B cell (primary cell): ENCODE results near the gene GRM3. TPM values are rescaled to one million over a fixed set of nuclear protein-coding genes. Genes with fewer than 3 reads are reported as not detected.

Source experiments
- ATAC-seq: fragments of 200-7000 bp; cut with Tn5 transposase; one replicate; pipeline ENCODE4 v1.10.0; 2021; ENCODE audit warnings: low read depth, mild to moderate bottlenecking, moderate number of reproducible peaks, moderate library complexity
- CTCF ChIA-PET: fragments of 350-600 bp; sonication (Branson Sonifier 250); formaldehyde crosslinking; loops from one replicate; lab custom pipeline; 2021; ENCODE audit warnings: antibody characterized with exemption, inconsistent platforms; lab: Charles Lee
- POLR2A ChIA-PET: fragments of 350-600 bp; sonication (Branson Sonifier 250); formaldehyde crosslinking; loops from one replicate; lab custom pipeline; 2021; ENCODE audit warnings: antibody characterized with exemption; lab: Charles Lee
- DNase-seq: peaks from one replicate; pipeline ENCODE4 v3.0.0; 2013
- H2AFZ ChIP-seq: 2 replicates; pipeline ENCODE4 v1.6.1; 2012; ENCODE audit warnings: mild to moderate bottlenecking, low read depth, low read length; ENCODE audit not compliant: insufficient read depth, poor library complexity, severe bottlenecking
- H3K27ac ChIP-seq, 2 donors: 1 replicate in 1 of 2; 2 replicates in 1 of 2; pipeline ENCODE4 v1.5.1; 2012 to 2013; ENCODE audit warnings: low read length in 2 of 2, mild to moderate bottlenecking in 2 of 2, moderate library complexity in 1 of 2
- H3K27me3 ChIP-seq, 4 experiments: fragments of 200-600 bp in 1 of 4; sonication (generic) in 1 of 4; replicated peaks in 1 of 4; 1 replicate in 2 of 4; 2 replicates in 2 of 4; pipeline versions ENCODE4 v1.6.1 to v1.7.0; 2013 to 2016; ENCODE audit warnings: low read length in 3 of 4, mild to moderate bottlenecking in 2 of 4, mixed read lengths in 1 of 4, moderate library complexity in 1 of 4; ENCODE audit not compliant: insufficient read depth in 4 of 4, control insufficient read depth in 3 of 4; ENCODE audit errors: control extremely low read depth in 1 of 4
- H3K36me3 ChIP-seq, 2 experiments: replicated peaks in 1 of 2; 1 replicate in 1 of 2; 2 replicates in 1 of 2; pipeline versions ENCODE4 v1.6.1 to v1.7.1; 2013; ENCODE audit warnings: low read length in 1 of 2; ENCODE audit not compliant: insufficient read depth in 2 of 2, control insufficient read depth in 1 of 2; ENCODE audit errors: control extremely low read depth in 1 of 2, extremely low read depth in 1 of 2
- H3K4me1 ChIP-seq, 2 donors: fragments of 200-600 bp in 1 of 2; sonication (generic) in 1 of 2; 1 replicate in 1 of 2; 2 replicates in 1 of 2; pipeline versions ENCODE4 v1.5.1 to v1.6.1; 2013 to 2017; ENCODE audit warnings: low read length in 2 of 2; ENCODE audit not compliant: control insufficient read depth in 2 of 2, insufficient read depth in 2 of 2
- H3K4me2 ChIP-seq: replicated peaks from 2 replicates; pipeline ENCODE3; 2012; ENCODE audit warnings: mild to moderate bottlenecking, low read depth, low read length; ENCODE audit not compliant: poor library complexity, severe bottlenecking
- H3K4me3 ChIP-seq, 5 experiments: fragments of 200-600 bp in 1 of 5; sonication (generic) in 1 of 5; 1 replicate in 3 of 5; 2 replicates in 2 of 5; pipeline versions ENCODE4 v1.5.1 to v1.7.0; 2011 to 2016; ENCODE audit warnings: low read length in 4 of 5, mild to moderate bottlenecking in 4 of 5, low read depth in 2 of 5, control low read depth in 1 of 5, moderate library complexity in 1 of 5; ENCODE audit not compliant: insufficient read depth in 1 of 5; ENCODE audit errors: control extremely low read depth in 1 of 5, extremely low read depth in 1 of 5
- H3K79me2 ChIP-seq: fragments of 200-600 bp; sonication (generic); one replicate; pipeline ENCODE4 v1.6.0; 2016; ENCODE audit warnings: low read length; ENCODE audit not compliant: control insufficient read depth, insufficient read depth
- H3K9ac ChIP-seq: fragments of 200-600 bp; sonication (generic); 2 replicates; pipeline ENCODE4 v1.6.1; 2017; ENCODE audit warnings: mild to moderate bottlenecking, low read length, moderate library complexity
- H3K9me3 ChIP-seq, 3 donors: one replicate each; pipeline versions ENCODE4 v1.6.1 to v1.7.1; 2013; ENCODE audit warnings: low read length in 2 of 3; ENCODE audit not compliant: control insufficient read depth in 2 of 3, insufficient read depth in 1 of 3; ENCODE audit errors: control extremely low read depth in 1 of 3
- H4K20me1 ChIP-seq: 2 replicates; pipeline ENCODE4 v1.6.0; 2012; ENCODE audit warnings: mild to moderate bottlenecking, low read length; ENCODE audit not compliant: insufficient read depth, control insufficient read depth, poor library complexity, severe bottlenecking
- H3K27ac Mint-ChIP-seq: one replicate; pipeline ENCODE4 v1.8.0; 2021; ENCODE audit warnings: mixed read lengths
- H3K27me3 Mint-ChIP-seq: one replicate; pipeline ENCODE4 v1.8.0; 2021; ENCODE audit warnings: mixed read lengths
- H3K4me1 Mint-ChIP-seq: one replicate; pipeline ENCODE4 v1.8.0; 2021; ENCODE audit warnings: mixed read lengths
- H3K4me3 Mint-ChIP-seq: one replicate; pipeline ENCODE4 v1.8.0; 2021; ENCODE audit warnings: mixed read lengths
- H3K9me3 Mint-ChIP-seq: one replicate; pipeline ENCODE4 v1.8.0; 2022; ENCODE audit warnings: mixed read lengths; ENCODE audit not compliant: insufficient read depth
- CTCF ChIP-seq: fragments of 200-600 bp; IDR thresholded peaks from one replicate; pipeline ENCODE4 v1.8.0; 2022; ENCODE audit warnings: antibody characterized with exemption, mild to moderate bottlenecking
- EZH2 ChIP-seq: IDR thresholded peaks from 2 replicates; pipeline ENCODE4 v1.6.1; 2012; ENCODE audit warnings: borderline replicate concordance, low read depth, mild to moderate bottlenecking, moderate library complexity, low read length; ENCODE audit not compliant: insufficient read depth, poor library complexity, severe bottlenecking
- WGBS: methylation state at CpG from one replicate; pipeline ENCODE4 v1.1.5; 2013; ENCODE audit warnings: missing lambda C conversion rate; ENCODE audit not compliant: insufficient coverage; 5-methylcytosine and 5-hydroxymethylcytosine counted together
- intact Hi-C: fragments of 100-400 bp; cut with micrococcal nuclease; formaldehyde crosslinking; loops from one replicate; pipeline ENCODE4 v1.10.0; 2022
- polyA plus RNA-seq: library from polyadenylated mRNA; depleted of rRNA; stranded (reverse); fragments of >200 nt; gene quantifications from 2 replicates; pipeline ENCODE4 v1.2.3, GENCODE V29; 2012
- total RNA-seq, 2 donors: library from RNA; stranded (reverse); fragments of 120-200 nt in 1 of 2; gene quantifications; 1 replicate in 1 of 2; 2 replicates in 1 of 2; pipeline versions ENCODE4 v1.2.3 to v1.2.4, GENCODE V29; 2013 to 2022

The GRM3 gene
- total and polyA plus RNA-seq, 2 donors (not counting 1 experiment from before 2014, with no cell fraction given) = not detected

DNA sequence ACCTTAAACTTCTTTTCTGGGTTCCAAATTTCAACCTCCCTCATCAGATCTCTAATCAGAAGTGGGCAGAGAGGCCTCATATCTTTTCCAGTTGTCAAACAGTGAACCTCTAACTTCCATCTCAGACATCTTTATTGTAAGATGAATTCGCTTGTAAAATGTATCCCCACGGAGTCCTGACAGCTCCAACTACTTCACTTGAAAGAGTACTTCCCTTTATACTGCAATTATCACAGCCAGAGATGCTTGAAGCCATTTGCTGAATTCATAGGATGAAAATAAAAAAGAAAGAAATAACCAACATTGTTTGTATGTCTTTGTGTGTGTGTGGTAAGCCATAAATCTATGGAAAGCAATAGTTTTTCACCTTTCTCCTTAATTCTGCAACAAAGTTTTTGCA lies 175.2 kb downstream of the GRM3 start:
- intact Hi-C loops = no loop called here
- H3K27ac ChIP-seq = no peak overlapping the region
- POLR2A ChIA-PET = no interaction called here

GRCh38 chr7:86823769-86824168 lies 180.1 kb downstream of the GRM3 start:
- ChIA-PET POLR2A (no interaction called here), CTCF (no interaction called here)
- H3K27ac Mint-ChIP-seq = no peak overlapping the region
- ATAC-seq (no peak), DNase-seq (no peak)
- intact Hi-C loops = no loop called here
- H3K4me1 Mint-ChIP-seq = no peaks in the 10 kb centered on the region
- Histone ChIP-seq H3K9me3 (no peaks in the 10 kb centered on the region), H3K4me3 (no peak overlapping the region), H4K20me1 (no peaks in the 10 kb centered on the region), H3K79me2 (no peaks in the 10 kb centered on the region), H3K27me3 (no peaks in the 10 kb centered on the region), H3K4me2 (no peak overlapping the region), H3K4me1 (no peaks in the 10 kb centered on the region), H3K36me3 (no peaks in the 10 kb centered on the region), H2AFZ (no peak overlapping the region), H3K9ac (no peak overlapping the region), H3K27ac (no peak overlapping the region)
- no peak overlapping the region for H3K4me3 Mint-ChIP-seq
- no peak for TF ChIP-seq EZH2
- TF ChIP-seq CTCF = no peak
- H3K27me3 Mint-ChIP-seq = peaks cover 3% of the 10 kb centered on the region
- 95% methylated on average over 2 of the region's 2 CpGs for WGBS
- no peaks in the 10 kb centered on the region for H3K9me3 Mint-ChIP-seq

More for the DNA sequence above, 175.2 kb downstream of the GRM3 start:
- H3K4me3 Mint-ChIP-seq = no peak overlapping the region
- no peaks in the 10 kb centered on the region for H3K79me2 ChIP-seq
- H3K27me3 Mint-ChIP-seq = peaks cover 3% of the 10 kb centered on the region
- no peak for ATAC-seq
- H3K27ac Mint-ChIP-seq = no peak overlapping the region
- no peaks in the 10 kb centered on the region for H3K9me3 ChIP-seq
- no peak overlapping the region for H2AFZ ChIP-seq
- TF ChIP-seq CTCF = no peak
- TF ChIP-seq EZH2 = no peak
- no peaks in the 10 kb centered on the region for H3K4me1 ChIP-seq
- H3K36me3 ChIP-seq = no peaks in the 10 kb centered on the region
- no peak overlapping the region for H3K9ac ChIP-seq
- CTCF ChIA-PET = no interaction called here
- no peaks in the 10 kb centered on the region for H3K9me3 Mint-ChIP-seq
- no peaks in the 10 kb centered on the region for H4K20me1 ChIP-seq
- no peak overlapping the region for H3K4me3 ChIP-seq
- no peaks in the 10 kb centered on the region for H3K4me1 Mint-ChIP-seq
- H3K27me3 ChIP-seq = no peaks in the 10 kb centered on the region
- no peak for DNase-seq
- WGBS = no CpG with 5 or more reads among the region's 2 CpGs
- H3K4me2 ChIP-seq = no peak overlapping the region
